Sigmoid colon (tissue), 3 donors: Measurements from ENCODE around the gene GMDS.

Source experiments
- POLR2A ChIP-seq, 2 donors: fragments of 450-650 bp; IDR thresholded peaks; one replicate each; pipeline ENCODE4 v1.6.1; 2016; ENCODE audit warnings: antibody characterized with exemption in 2 of 2, mild to moderate bottlenecking in 2 of 2, moderate library complexity in 2 of 2
- TF ChIP-seq, protein P1 (sequence below), 4 experiments: fragments of 450-650 bp in 3 of 4; fragments of 200-600 bp in 1 of 4; IDR thresholded peaks; one replicate each; pipeline ENCODE4 v1.5.1; 2016 to 2019; ENCODE audit warnings: antibody characterized with exemption in 4 of 4, mild to moderate bottlenecking in 3 of 4, moderate library complexity in 2 of 4

DNA sequence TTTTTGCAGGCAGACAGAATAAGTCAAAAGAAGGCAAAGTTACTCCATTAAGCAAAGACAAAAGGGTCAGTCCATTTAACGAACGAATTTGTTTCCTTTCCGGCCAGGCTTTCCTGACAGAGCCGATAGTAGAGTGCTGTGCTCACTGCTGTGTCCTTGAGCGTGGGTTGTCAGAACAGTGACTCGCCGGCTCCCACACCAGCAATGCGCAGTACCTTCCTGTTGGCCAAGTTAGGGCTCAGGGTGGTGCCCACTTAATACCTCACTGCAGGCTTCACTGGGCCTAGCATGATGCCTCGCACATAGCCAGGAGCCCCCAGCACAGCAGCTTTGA lies 341.0 kb downstream of the GMDS start:
- TF ChIP-seq, protein P1, sequence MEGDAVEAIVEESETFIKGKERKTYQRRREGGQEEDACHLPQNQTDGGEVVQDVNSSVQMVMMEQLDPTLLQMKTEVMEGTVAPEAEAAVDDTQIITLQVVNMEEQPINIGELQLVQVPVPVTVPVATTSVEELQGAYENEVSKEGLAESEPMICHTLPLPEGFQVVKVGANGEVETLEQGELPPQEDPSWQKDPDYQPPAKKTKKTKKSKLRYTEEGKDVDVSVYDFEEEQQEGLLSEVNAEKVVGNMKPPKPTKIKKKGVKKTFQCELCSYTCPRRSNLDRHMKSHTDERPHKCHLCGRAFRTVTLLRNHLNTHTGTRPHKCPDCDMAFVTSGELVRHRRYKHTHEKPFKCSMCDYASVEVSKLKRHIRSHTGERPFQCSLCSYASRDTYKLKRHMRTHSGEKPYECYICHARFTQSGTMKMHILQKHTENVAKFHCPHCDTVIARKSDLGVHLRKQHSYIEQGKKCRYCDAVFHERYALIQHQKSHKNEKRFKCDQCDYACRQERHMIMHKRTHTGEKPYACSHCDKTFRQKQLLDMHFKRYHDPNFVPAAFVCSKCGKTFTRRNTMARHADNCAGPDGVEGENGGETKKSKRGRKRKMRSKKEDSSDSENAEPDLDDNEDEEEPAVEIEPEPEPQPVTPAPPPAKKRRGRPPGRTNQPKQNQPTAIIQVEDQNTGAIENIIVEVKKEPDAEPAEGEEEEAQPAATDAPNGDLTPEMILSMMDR (IDR thresholded peaks at IDR 0.05) = no peak
- no peak for TF ChIP-seq POLR2A (IDR thresholded peaks at IDR 0.05)
